Measurements from ENCODE around the gene DISP1.

Gene DISP1

GRCh38 chr1:222784916-222785315 lies 29.9 kb upstream of the DISP1 start:
- TF ChIP-seq CTBP1 (IDR thresholded peaks at IDR 0.05; ENCODE audit: borderline replicate concordance) (no peak), FOXM1 (IDR thresholded peaks at IDR 0.05; ENCODE audit: borderline replicate concordance) (no peak), L3MBTL2 (conservative IDR thresholded peaks at IDR 0.05) (no peak), NFRKB (IDR thresholded peaks at IDR 0.05) (no peak), TARDBP (IDR thresholded peaks at IDR 0.05) (no peak), SUZ12 (IDR thresholded peaks at IDR 0.05) (no peak), ELF4 (IDR thresholded peaks at IDR 0.05) (no peak), BHLHE40 (IDR thresholded peaks at IDR 0.05; ENCODE audit: borderline replicate concordance) (no peak), ZNF384 (IDR thresholded peaks at IDR 0.05) (no peak), FOXK2 (IDR thresholded peaks at IDR 0.05) (no peak), LEF1 (IDR thresholded peaks at IDR 0.05; ENCODE audit: borderline replicate concordance) (no peak), FOXA1 (IDR thresholded peaks at IDR 0.05) (no peak), HDGF (IDR thresholded peaks at IDR 0.05; ENCODE audit: borderline replicate concordance) (no peak), PKNOX1 (IDR thresholded peaks at IDR 0.05) (no peak), ARNT (IDR thresholded peaks at IDR 0.05) (no peak), SP1 (IDR thresholded peaks at IDR 0.05) (no peak)
- ChIA-PET POLR2A (no interaction called here), CTCF (no interaction called here)
- no peak for DNase-seq (ENCODE audit: extremely low spot score)

GRCh38 chr1:222785529-222785928 lies 29.3 kb upstream of the DISP1 start:
- CTCF ChIA-PET = no interaction called here
- TF ChIP-seq FOXK2 (IDR thresholded peaks at IDR 0.05) (no peak), SP1 (IDR thresholded peaks at IDR 0.05) (no peak), HDGF (IDR thresholded peaks at IDR 0.05; ENCODE audit: borderline replicate concordance) (no peak), L3MBTL2 (conservative IDR thresholded peaks at IDR 0.05) (no peak), ELF4 (IDR thresholded peaks at IDR 0.05) (no peak)
- POLR2A ChIA-PET = no interaction called here
- no peak for DNase-seq (ENCODE audit: extremely low spot score)

GRCh38 chr1:222786121-222786520 lies 28.7 kb upstream of the DISP1 start:
- CTCF ChIA-PET = no interaction called here
- TF ChIP-seq TARDBP (IDR thresholded peaks at IDR 0.05) (no peak), NFRKB (IDR thresholded peaks at IDR 0.05) (no peak), L3MBTL2 (conservative IDR thresholded peaks at IDR 0.05) (no peak), ELF4 (IDR thresholded peaks at IDR 0.05) (no peak), CTBP1 (IDR thresholded peaks at IDR 0.05; ENCODE audit: borderline replicate concordance) (no peak), ZNF384 (IDR thresholded peaks at IDR 0.05) (no peak), SP1 (IDR thresholded peaks at IDR 0.05) (no peak), FOXK2 (IDR thresholded peaks at IDR 0.05) (no peak), PKNOX1 (IDR thresholded peaks at IDR 0.05) (no peak)
- no peak for DNase-seq (ENCODE audit: extremely low spot score)
- POLR2A ChIA-PET = no interaction called here

GRCh38 chr1:222787729-222788128 lies 27.1 kb upstream of the DISP1 start:
- CTCF ChIA-PET = interaction anchor here (0.6 to 2.2 kb wide), 2 partner anchors 293 to 336 kb away, joined by 3 to 7 read pairs; no protein-coding TSS in a partner anchor
- DNase-seq (ENCODE audit: extremely low spot score) = no peak
- POLR2A ChIA-PET = no interaction called here
- TF ChIP-seq HDGF (IDR thresholded peaks at IDR 0.05; ENCODE audit: borderline replicate concordance) (no peak), PKNOX1 (IDR thresholded peaks at IDR 0.05) (no peak), ARNT (IDR thresholded peaks at IDR 0.05) (no peak), FOXA1 (IDR thresholded peaks at IDR 0.05) (no peak), ELF4 (IDR thresholded peaks at IDR 0.05) (no peak), CTBP1 (IDR thresholded peaks at IDR 0.05; ENCODE audit: borderline replicate concordance) (no peak), FOXK2 (IDR thresholded peaks at IDR 0.05) (no peak), SP1 (IDR thresholded peaks at IDR 0.05) (no peak), FOXM1 (IDR thresholded peaks at IDR 0.05; ENCODE audit: borderline replicate concordance) (no peak), TARDBP (IDR thresholded peaks at IDR 0.05) (no peak), NFRKB (IDR thresholded peaks at IDR 0.05) (no peak), BHLHE40 (IDR thresholded peaks at IDR 0.05; ENCODE audit: borderline replicate concordance) (no peak), L3MBTL2 (conservative IDR thresholded peaks at IDR 0.05) (no peak)

GRCh38 chr1:222788402-222789156 lies 26.3 kb upstream of the DISP1 start:
- no peak for DNase-seq (ENCODE audit: extremely low spot score)
- ChIA-PET CTCF (interaction anchor here (0.6 to 2.2 kb wide), 3 partner anchors 9 to 335 kb away, joined by 3 to 7 read pairs (median 5); no protein-coding TSS in a partner anchor), POLR2A (no interaction called here)
- TF ChIP-seq NFRKB (IDR thresholded peaks at IDR 0.05) (no peak), LEF1 (IDR thresholded peaks at IDR 0.05; ENCODE audit: borderline replicate concordance) (no peak), SUZ12 (IDR thresholded peaks at IDR 0.05) (no peak), FOXM1 (IDR thresholded peaks at IDR 0.05; ENCODE audit: borderline replicate concordance) (no peak), SP1 (IDR thresholded peaks at IDR 0.05) (no peak), FOXA1 (IDR thresholded peaks at IDR 0.05) (no peak), PKNOX1 (IDR thresholded peaks at IDR 0.05) (no peak), L3MBTL2 (conservative IDR thresholded peaks at IDR 0.05) (no peak), FOXK2 (IDR thresholded peaks at IDR 0.05) (no peak), TARDBP (IDR thresholded peaks at IDR 0.05) (no peak), HDGF (IDR thresholded peaks at IDR 0.05; ENCODE audit: borderline replicate concordance) (no peak), ZNF384 (IDR thresholded peaks at IDR 0.05) (no peak), BHLHE40 (IDR thresholded peaks at IDR 0.05; ENCODE audit: borderline replicate concordance) (no peak), CTBP1 (IDR thresholded peaks at IDR 0.05; ENCODE audit: borderline replicate concordance) (no peak), ELF4 (IDR thresholded peaks at IDR 0.05) (no peak), ARNT (IDR thresholded peaks at IDR 0.05) (no peak)
